ENCODE data around the gene MPND. TPM values are rescaled to one million over a fixed set of nuclear protein-coding genes. Genes with fewer than 3 reads are reported as not detected.

MPND gene
- total and polyA plus RNA-seq, 5 experiments from 2014 or later: 4.6 to 22.1 (median 5.3) TPM

- POLR2A ChIA-PET: interaction anchor here (0.6 to 3.9 kb wide), 7 partner anchors 17 to 482 kb away, joined by 3 to 30 read pairs (median 4); partner anchors contain the start of gene MPND
- DNase-seq (peak; percentile 45 to 74 (median 64)), ATAC-seq (peak; percentile 53 to 74)
- peak within 1 kb of the TSS in 9 of 10 donors; percentile 74 to 99 (median 88) for H3K27ac Mint-ChIP-seq
- no peaks in the 10 kb centered on the region for H3K27me3 Mint-ChIP-seq
- no peaks in the 10 kb centered on the region for H3K36me3 Mint-ChIP-seq
- H3K4me3 Mint-ChIP-seq: peak within 1 kb of the TSS; percentile 63 to 98 (median 76)
- H3K4me1 Mint-ChIP-seq: peaks cover 19 to 45% (median 36%) of the 10 kb centered on the region in 4 donors
- H3K9me3 Mint-ChIP-seq: no peaks in the 10 kb centered on the region
Observed at GRCh38 chr19:4304538-4305256, 38.7 kb upstream of the MPND start, which contains the start of gene FSD1. Gene FSD1 (plus strand): TSS chr19:4304598. CDS start chr19:4304747, 149 bp downstream.

GRCh38 chr19:4305257-4305612 lies 38.1 kb upstream of the MPND start:
- DNase-seq (no peak), ATAC-seq (no peak)
- peak overlapping the region; percentile 15 to 77 (median 44) for H3K4me3 Mint-ChIP-seq
- H3K27me3 Mint-ChIP-seq: no peaks in the 10 kb centered on the region
- H3K9me3 Mint-ChIP-seq: no peaks in the 10 kb centered on the region
- no peak overlapping the region for H3K27ac Mint-ChIP-seq
- POLR2A ChIA-PET: interaction anchor here (1.0 kb wide), 1 partner anchor 23 kb away, joined by 3 read pairs; no protein-coding TSS in a partner anchor
- H3K36me3 Mint-ChIP-seq: no peaks in the 10 kb centered on the region
- H3K4me1 Mint-ChIP-seq: peaks cover 19 to 43% (median 34%) of the 10 kb centered on the region in 4 donors

DNA sequence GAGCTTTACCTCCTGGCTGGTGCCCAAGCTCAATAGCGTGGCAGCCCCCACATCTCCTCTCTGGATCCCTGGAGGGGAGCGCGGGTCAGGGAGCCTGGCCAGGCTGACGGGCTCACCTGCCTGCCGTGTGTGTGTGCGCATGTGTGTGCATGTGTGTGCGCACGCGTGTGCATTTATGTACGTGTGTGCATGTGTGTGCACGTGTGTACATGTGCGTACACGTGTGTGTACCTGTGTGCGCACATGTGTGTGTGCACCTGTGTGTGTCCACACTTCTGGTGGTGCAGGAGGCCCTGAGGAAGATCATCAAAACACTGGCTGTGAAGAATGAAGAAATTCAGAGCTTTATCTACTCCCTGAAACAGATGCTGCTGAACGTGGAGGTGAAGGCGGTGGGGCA lies 37.7 kb upstream of the MPND start:
- H3K9me3 Mint-ChIP-seq: no peaks in the 10 kb centered on the region
- H3K27ac Mint-ChIP-seq: peak overlapping the region in 1 of 10 donors; percentile 47
- H3K27me3 Mint-ChIP-seq: no peaks in the 10 kb centered on the region
- ATAC-seq: no peak
- no peaks in the 10 kb centered on the region for H3K36me3 Mint-ChIP-seq
- H3K4me1 Mint-ChIP-seq: peaks cover 17 to 38% (median 31%) of the 10 kb centered on the region in 4 donors
- POLR2A ChIA-PET: interaction anchor here (0.7 to 1.0 kb wide), 2 partner anchors 22 to 37 kb away, joined by 3 to 4 read pairs; partner anchors contain the start of gene MPND
- H3K4me3 Mint-ChIP-seq: peak overlapping the region; percentile 15 to 77 (median 44)
- DNase-seq: no peak

DNA sequence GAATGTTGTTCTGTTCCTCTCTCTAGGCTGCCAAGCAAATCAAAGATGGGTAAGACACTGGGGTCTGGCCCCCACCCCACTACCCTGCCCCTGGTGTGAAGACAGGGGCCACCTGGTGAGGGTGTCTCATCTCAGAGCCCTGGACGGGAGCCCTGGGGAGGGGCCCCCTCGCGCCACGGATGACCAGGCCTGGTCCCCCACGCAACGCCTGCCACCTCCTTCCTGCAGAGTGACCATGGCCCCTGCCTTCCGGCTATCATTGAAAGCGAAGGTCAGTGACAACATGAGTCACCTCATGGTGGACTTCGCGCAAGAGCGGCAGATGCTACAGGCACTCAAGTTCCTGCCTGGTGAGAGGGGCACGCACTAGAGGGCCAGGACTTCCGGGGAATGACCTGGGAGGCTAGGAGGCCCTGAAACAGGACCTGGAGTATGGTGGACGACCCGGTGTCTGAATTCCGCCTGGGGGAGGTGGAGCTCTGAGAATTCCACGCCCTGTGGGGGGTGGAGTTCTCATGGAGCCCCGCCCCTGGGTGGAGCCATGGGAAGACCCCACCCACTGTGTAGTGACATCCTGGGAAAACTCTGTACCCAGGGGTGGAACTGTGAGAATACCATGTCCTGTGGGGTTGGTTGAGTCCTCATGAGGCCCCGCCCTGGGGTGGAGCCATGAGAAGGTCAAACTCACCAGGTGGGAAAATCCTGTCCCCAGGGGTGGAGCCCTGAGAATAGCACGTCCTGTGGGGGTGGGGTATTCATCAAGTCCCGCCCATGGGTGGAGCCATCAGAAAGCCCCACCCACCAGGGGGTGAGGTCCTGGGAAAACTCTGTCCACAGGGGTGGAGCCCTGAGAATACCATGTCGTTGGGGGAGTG lies 32.9 kb upstream of the MPND start:
- Mint-ChIP-seq H3K36me3 (no peaks in the 10 kb centered on the region), H3K27ac (no peak overlapping the region), H3K27me3 (no peaks in the 10 kb centered on the region), H3K4me3 (no peak overlapping the region), H3K9me3 (no peaks in the 10 kb centered on the region), H3K4me1 (peaks cover 0 to 1% (median 0%) of the 10 kb centered on the region in 4 donors)
- POLR2A ChIA-PET: interaction anchor here (0.7 kb wide), 1 partner anchor 42 kb away, joined by 3 read pairs; no protein-coding TSS in a partner anchor
- ATAC-seq (no peak), DNase-seq (no peak)

GRCh38 chr19:4313847-4314490 lies 29.4 kb upstream of the MPND start:
- Mint-ChIP-seq H3K27ac (no peak overlapping the region), H3K27me3 (no peaks in the 10 kb centered on the region), H3K9me3 (no peaks in the 10 kb centered on the region), H3K4me1 (peaks cover 0 to 2% (median 0%) of the 10 kb centered on the region in 4 donors), H3K36me3 (no peaks in the 10 kb centered on the region), H3K4me3 (no peak overlapping the region)
- ATAC-seq: no peak
- DNase-seq: no peak
- POLR2A ChIA-PET: no interaction called here

DNA sequence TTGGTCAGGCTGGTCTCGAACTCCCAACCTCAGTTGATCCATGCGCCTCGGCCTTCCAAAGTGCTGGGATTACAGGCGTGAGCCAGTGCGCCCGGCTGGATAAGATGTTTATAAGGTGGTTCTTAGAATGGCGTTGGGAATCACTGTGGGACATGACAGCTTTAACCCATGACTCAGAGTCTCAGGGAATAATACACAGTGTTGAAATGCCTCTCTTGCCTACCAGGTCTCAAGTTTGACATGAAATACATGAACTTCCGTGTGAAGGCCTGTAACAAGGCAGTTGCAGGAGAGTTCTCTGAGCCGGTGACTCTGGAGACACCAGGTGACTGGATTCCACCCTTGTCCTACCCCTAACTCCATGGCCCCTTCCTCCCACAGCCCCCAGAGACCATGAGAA lies 26.4 kb upstream of the MPND start:
- no peak for ATAC-seq
- POLR2A ChIA-PET: no interaction called here
- Mint-ChIP-seq H3K36me3 (no peaks in the 10 kb centered on the region), H3K9me3 (no peaks in the 10 kb centered on the region), H3K27ac (no peak overlapping the region), H3K27me3 (no peaks in the 10 kb centered on the region), H3K4me1 (peaks cover 0 to 13% (median 0%) of the 10 kb centered on the region in 4 donors), H3K4me3 (no peak overlapping the region)
- DNase-seq: no peak

- Mint-ChIP-seq H3K4me3 (no peak overlapping the region), H3K27me3 (no peaks in the 10 kb centered on the region), H3K36me3 (no peaks in the 10 kb centered on the region), H3K27ac (peak overlapping the region in 2 of 10 donors; percentile 29 to 31), H3K4me1 (peaks cover 0 to 13% (median 0%) of the 10 kb centered on the region in 4 donors), H3K9me3 (no peaks in the 10 kb centered on the region)
- no peak for DNase-seq
- no peak for ATAC-seq
- POLR2A ChIA-PET: no interaction called here
Observed at GRCh38 chr19:4318460-4318859, 24.9 kb upstream of the MPND start.

DNA sequence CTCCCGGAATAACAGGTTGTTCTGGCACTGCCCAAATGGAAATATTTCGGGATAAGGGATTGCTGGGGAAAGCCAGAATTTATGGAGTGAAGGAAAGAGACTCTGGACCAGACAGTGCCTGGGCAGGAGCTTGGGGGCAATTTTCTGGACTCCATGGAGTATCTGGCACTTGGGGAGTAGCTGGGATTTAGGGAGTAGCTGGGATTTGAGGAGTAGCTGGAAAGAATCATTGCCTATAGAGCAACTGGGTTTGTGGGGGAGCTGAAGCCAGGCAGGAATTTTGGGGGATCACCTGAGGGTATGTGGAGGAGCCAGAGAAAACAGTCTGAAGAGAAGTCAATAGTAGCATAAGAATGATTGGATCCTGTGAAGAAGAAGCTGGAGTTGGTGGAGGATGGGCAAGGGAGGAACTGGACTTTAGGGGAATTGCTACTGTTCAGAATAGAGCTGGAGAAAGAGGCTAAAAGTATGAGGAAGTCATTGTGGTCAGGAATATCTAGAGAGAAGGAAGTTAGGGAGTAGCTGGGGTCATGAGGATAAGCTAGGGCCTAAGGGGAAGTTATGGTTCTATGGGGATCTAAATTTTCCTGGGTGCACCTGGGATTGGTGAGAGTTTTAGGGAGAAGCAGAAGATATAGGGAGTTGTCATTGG lies 24.2 kb upstream of the MPND start:
- no peaks in the 10 kb centered on the region for H3K36me3 Mint-ChIP-seq
- ATAC-seq (no peak), DNase-seq (no peak)
- H3K4me3 Mint-ChIP-seq: no peak overlapping the region
- H3K9me3 Mint-ChIP-seq: no peaks in the 10 kb centered on the region
- POLR2A ChIA-PET: interaction anchor here (0.6 to 4.8 kb wide), 2 partner anchors 17 to 389 kb away, joined by 5 to 22 read pairs; partner anchors contain the start of genes FSD1 and TMIGD2
- H3K27me3 Mint-ChIP-seq: no peaks in the 10 kb centered on the region
- H3K4me1 Mint-ChIP-seq: peaks cover 0 to 13% (median 0%) of the 10 kb centered on the region in 4 donors
- H3K27ac Mint-ChIP-seq: peak overlapping the region in 4 of 10 donors; percentile 6 to 70 (median 56)

DNA sequence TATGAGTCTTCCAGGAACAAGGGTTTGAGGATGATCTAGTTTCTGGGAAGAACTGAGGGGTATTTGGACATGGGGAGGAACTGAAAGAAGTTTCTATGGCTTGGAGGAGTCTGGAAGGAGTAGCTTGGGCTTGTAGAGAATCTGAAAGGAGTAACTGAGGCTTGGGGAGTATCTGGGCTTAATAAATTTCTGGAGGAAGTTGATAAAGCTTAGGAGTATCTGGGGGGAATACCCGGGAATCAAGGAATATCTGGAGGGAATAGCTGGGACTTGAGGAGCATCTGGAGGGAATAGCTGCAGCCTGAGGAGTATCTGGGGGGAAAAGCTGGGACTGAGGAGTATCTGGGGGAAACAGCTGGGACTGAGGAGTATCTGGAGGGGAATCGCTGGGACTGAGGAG lies 22.9 kb upstream of the MPND start:
- Mint-ChIP-seq H3K27ac (peak overlapping the region in 1 of 10 donors; percentile 59), H3K9me3 (no peaks in the 10 kb centered on the region), H3K36me3 (no peaks in the 10 kb centered on the region), H3K4me3 (no peak overlapping the region), H3K27me3 (no peaks in the 10 kb centered on the region), H3K4me1 (peaks cover 0 to 15% (median 0%) of the 10 kb centered on the region in 4 donors)
- POLR2A ChIA-PET: interaction anchor here (0.6 to 4.8 kb wide), 6 partner anchors 10 to 22 kb away, joined by 3 to 22 read pairs (median 4); partner anchors contain the start of genes FSD1 and TMIGD2
- ATAC-seq (no peak), DNase-seq (no peak)

GRCh38 chr19:4322942-4323665 lies 20.3 kb upstream of the MPND start:
- POLR2A ChIA-PET: interaction anchor here (2.7 to 4.8 kb wide), 2 partner anchors 20 kb away, joined by 8 to 22 read pairs; partner anchors contain the start of genes FSD1, MPND and TMIGD2

GRCh38 chr19:4323692-4324091 lies 19.7 kb upstream of the MPND start:
- Mint-ChIP-seq H3K4me3 (no peak overlapping the region), H3K4me1 (peaks cover 22 to 27% (median 24%) of the 10 kb centered on the region in 4 donors), H3K27ac (no peak overlapping the region), H3K27me3 (peaks cover 0 to 4% (median 0%) of the 10 kb centered on the region in 5 donors), H3K9me3 (no peaks in the 10 kb centered on the region), H3K36me3 (no peaks in the 10 kb centered on the region)
- DNase-seq (no peak), ATAC-seq (no peak)
- POLR2A ChIA-PET: interaction anchor here (2.7 to 4.8 kb wide), 2 partner anchors 19 to 21 kb away, joined by 8 to 22 read pairs; partner anchors contain the start of genes FSD1, MPND and TMIGD2

More at GRCh38 chr19:4322942-4323665, 20.3 kb upstream of the MPND start:
- peaks cover 16 to 23% (median 20%) of the 10 kb centered on the region in 4 donors for H3K4me1 Mint-ChIP-seq
- ATAC-seq (no peak), DNase-seq (no peak)
- no peak overlapping the region for H3K27ac Mint-ChIP-seq
- peaks cover 0 to 2% (median 0%) of the 10 kb centered on the region in 5 donors for H3K27me3 Mint-ChIP-seq
- no peaks in the 10 kb centered on the region for H3K36me3 Mint-ChIP-seq
- no peak overlapping the region for H3K4me3 Mint-ChIP-seq
- H3K9me3 Mint-ChIP-seq: no peaks in the 10 kb centered on the region

All from naive thymus-derived CD8-positive, alpha-beta T cell (primary cell).